GM12864 (cell line): Measurements from ENCODE around the gene NAALADL2.

Experiments used
- DNase-seq: peaks from one replicate; pipeline ENCODE4 v3.0.0-alpha.2; 2011; ENCODE audit warnings: low read depth
- H3K4me3 ChIP-seq: 2 replicates; pipeline ENCODE4 v1.5.1; 2011; ENCODE audit warnings: mild to moderate bottlenecking, low read depth, low read length, control low read depth
- CTCF ChIP-seq: IDR thresholded peaks from 2 replicates; pipeline ENCODE4 v1.5.1; 2011; ENCODE audit warnings: low read depth, mild to moderate bottlenecking, moderate library complexity, low read length, control low read depth, inconsistent platforms; ENCODE audit errors: missing control alignments

Gene NAALADL2

GRCh38 chr3:175278680-175279079 is 419.5 kb downstream of the NAALADL2 start:
- TF ChIP-seq CTCF, result no peak
- no peak overlapping the region for H3K4me3 ChIP-seq
- no peak for DNase-seq

- no peak for TF ChIP-seq CTCF
- DNase-seq, result no peak
- H3K4me3 ChIP-seq, result no peak overlapping the region
These were observed 420.3 kb downstream of the NAALADL2 start for GRCh38 chr3:175279457-175279856.

GRCh38 chr3:175279911-175280310 is 420.8 kb downstream of the NAALADL2 start:
- no peak for TF ChIP-seq CTCF
- DNase-seq, result no peak
- H3K4me3 ChIP-seq, result no peak overlapping the region

- no peak for TF ChIP-seq CTCF
- DNase-seq, result no peak
- H3K4me3 ChIP-seq, result no peak overlapping the region
These were observed 428.3 kb downstream of the NAALADL2 start for GRCh38 chr3:175287361-175287963.

GRCh38 chr3:175288621-175289020 is 429.5 kb downstream of the NAALADL2 start:
- TF ChIP-seq CTCF, result no peak
- no peak overlapping the region for H3K4me3 ChIP-seq
- DNase-seq, result no peak

- no peak for DNase-seq
- no peak for TF ChIP-seq CTCF
- H3K4me3 ChIP-seq, result no peak overlapping the region
These were observed 435.7 kb downstream of the NAALADL2 start for GRCh38 chr3:175294793-175295192.
